SH-SY5Y (cell line): Measurements from ENCODE around the gene ARHGAP26.

Source experiments
- GATA2 ChIP-seq: IDR thresholded peaks from 2 replicates; pipeline ENCODE4 v1.6.1; 2011; ENCODE audit warnings: mild to moderate bottlenecking, low read depth, low read length
- GATA3 ChIP-seq: IDR thresholded peaks from 2 replicates; pipeline ENCODE4 v1.6.1; 2011; ENCODE audit warnings: low read depth, mild to moderate bottlenecking, low read length, moderate library complexity

GRCh38 chr5:142981886-142982820, 212.0 kb downstream of the ARHGAP26 start:
- TF ChIP-seq GATA2 (no peak), GATA3 (no peak)
